ENCODE measurements around the gene CDK5R2. TPM values are rescaled to one million over a fixed set of nuclear protein-coding genes. Genes with fewer than 3 reads are reported as not detected.

The CDK5R2 gene
- total and polyA plus RNA-seq, 2 of the 13 experiments (the other 11 are each of a cell fraction or from before 2014, with no cell fraction given): not detected

- no peak for TF ChIP-seq ZMAT5 (CRISPR knock-in tag; IDR thresholded peaks at IDR 0.05; ENCODE audit: borderline replicate concordance, low read depth)
- 0 out of 2 replicates have a peak, but pooled peaks have one; percentile 56 for TF ChIP-seq ZNF451 (CRISPR knock-in tag; IDR thresholded peaks at IDR 0.05)
- no peak for TF ChIP-seq ZNF737 (CRISPR knock-in tag; IDR thresholded peaks at IDR 0.05; ENCODE audit: borderline replicate concordance)
- TF ChIP-seq ARNTL (CRISPR knock-in tag; IDR thresholded peaks at IDR 0.05): 0 out of 2 replicates have a peak, but pooled peaks have one; percentile 61
- TF ChIP-seq POLR2AphosphoS2 (IDR thresholded peaks at IDR 0.05; ENCODE audit: low read depth, low read length): no peak
- no peak for TF ChIP-seq HMG20A (CRISPR knock-in tag; IDR thresholded peaks at IDR 0.05; ENCODE audit: borderline replicate concordance)
- 0 out of 2 replicates have a peak, but pooled peaks have one; percentile 32 for TF ChIP-seq KDM3A (CRISPR knock-in tag; IDR thresholded peaks at IDR 0.05; ENCODE audit: low read depth)
- TF ChIP-seq SNAI1 (CRISPR knock-in tag; IDR thresholded peaks at IDR 0.05; ENCODE audit: borderline replicate concordance): peak; percentile 86; the same call in 1 of the 2 replicates
- peak; percentile 63; the same call in 1 of the 2 replicates for TF ChIP-seq ZMYM4 (CRISPR knock-in tag; IDR thresholded peaks at IDR 0.05)
- no peak for TF ChIP-seq GTF2F1 (IDR thresholded peaks at IDR 0.05; ENCODE audit: low read length)
- no peak for TF ChIP-seq KAT2B (IDR thresholded peaks at IDR 0.05; ENCODE audit: borderline replicate concordance, low read depth, low read length)
- TF ChIP-seq ZNF318 (CRISPR knock-in tag; IDR thresholded peaks at IDR 0.05): no peak
- no peak for TF ChIP-seq ATM (IDR thresholded peaks at IDR 0.05; ENCODE audit: borderline replicate concordance)
- TF ChIP-seq ZNF580 (CRISPR knock-in tag; IDR thresholded peaks at IDR 0.05; ENCODE audit: borderline replicate concordance, low read depth): peak; percentile 94; the same call in 1 of the 2 replicates
- TF ChIP-seq ZNF704 (CRISPR knock-in tag; IDR thresholded peaks at IDR 0.05; ENCODE audit: borderline replicate concordance): peak; percentile 84; the same call in 1 of the 2 replicates
- TF ChIP-seq MXD1 (CRISPR knock-in tag; IDR thresholded peaks at IDR 0.05): peak; percentile 88
- peak; percentile 60 for TF ChIP-seq FOSL2 (CRISPR knock-in tag; IDR thresholded peaks at IDR 0.05)
- no peak for TF ChIP-seq U2AF1 (optimal IDR thresholded peaks at IDR 0.05; ENCODE audit: low read depth, low read length)
- TF ChIP-seq DR1 (CRISPR knock-in tag; IDR thresholded peaks at IDR 0.05): no peak
- TF ChIP-seq ZFP37 (CRISPR knock-in tag; IDR thresholded peaks at IDR 0.05; ENCODE audit: borderline replicate concordance): peak; percentile 94
These were observed 3.5 kb downstream of the CDK5R2 start (continued) for GRCh38 chr2:218962859-218963492.
